Loucy (cell line): Measurements from ENCODE around the gene SLC22A23.

Experiments
- H2AFZ ChIP-seq: fragments of 200-600 bp; sonication (generic); 2 replicates; pipeline ENCODE4 v1.6.0; 2016; ENCODE audit warnings: antibody characterized with exemption, mild to moderate bottlenecking, low read length, moderate library complexity
- H3F3A ChIP-seq: fragments of 200-600 bp; 2 replicates; pipeline ENCODE4 v1.6.0; 2016; ENCODE audit warnings: antibody characterized with exemption, low read depth, mild to moderate bottlenecking
- H3K27me3 ChIP-seq: fragments of 200-600 bp; sonication (generic); 2 replicates; pipeline ENCODE4 v1.6.1; 2014; ENCODE audit warnings: low read length, mild to moderate bottlenecking; ENCODE audit not compliant: insufficient read depth, poor library complexity, severe bottlenecking
- H3K36me3 ChIP-seq: fragments of 200-600 bp; sonication (generic); 2 replicates; pipeline ENCODE4 v1.6.1; 2016; ENCODE audit warnings: low read length; ENCODE audit not compliant: insufficient read depth
- H3K4me1 ChIP-seq: fragments of 200-600 bp; sonication (generic); 2 replicates; pipeline ENCODE4 v1.5.1; 2014; ENCODE audit warnings: low read length, mild to moderate bottlenecking; ENCODE audit not compliant: insufficient read depth, poor library complexity, severe bottlenecking
- H3K4me2 ChIP-seq: fragments of 200-600 bp; sonication (generic); 2 replicates; pipeline ENCODE4 v1.6.0; 2014; ENCODE audit warnings: antibody characterized with exemption, low read length, low read depth, mild to moderate bottlenecking; ENCODE audit not compliant: poor library complexity, severe bottlenecking
- H3K4me3 ChIP-seq: fragments of 200-600 bp; sonication (generic); 2 replicates; pipeline ENCODE4 v1.5.1; 2014; ENCODE audit warnings: low read length, mild to moderate bottlenecking, mixed read lengths; ENCODE audit not compliant: poor library complexity, severe bottlenecking
- H3K79me2 ChIP-seq: fragments of 200-600 bp; sonication (generic); 2 replicates; pipeline ENCODE4 v1.6.1; 2014; ENCODE audit warnings: low read length; ENCODE audit not compliant: insufficient read depth
- H3K9ac ChIP-seq: fragments of 200-600 bp; sonication (generic); 2 replicates; pipeline ENCODE4 v1.6.0; 2014; ENCODE audit warnings: mild to moderate bottlenecking, low read depth, low read length, moderate library complexity; ENCODE audit not compliant: poor library complexity, severe bottlenecking
- H3K9me2 ChIP-seq: fragments of 200-600 bp; sonication (generic); replicated peaks from 2 replicates; pipeline ENCODE4 v1.6.1; 2016; ENCODE audit warnings: low read depth, low read length, mixed read lengths
- H3K9me3 ChIP-seq: fragments of 200-600 bp; sonication (generic); 2 replicates; pipeline ENCODE4 v1.6.1; 2014; ENCODE audit warnings: mild to moderate bottlenecking, antibody characterized with exemption, low read length, low read depth; ENCODE audit not compliant: insufficient read depth
- H4K20me1 ChIP-seq: fragments of 200-600 bp; sonication (generic); 2 replicates; pipeline ENCODE4 v1.6.0; 2014; ENCODE audit warnings: antibody characterized with exemption, low read length, mild to moderate bottlenecking; ENCODE audit not compliant: insufficient read depth, poor library complexity, severe bottlenecking
- CTCF ChIP-seq: fragments of 200-600 bp; sonication (generic); conservative IDR thresholded peaks from 2 replicates; pipeline ENCODE4 v1.5.1; 2014; ENCODE audit warnings: mild to moderate bottlenecking, antibody characterized with exemption, low read length
- EZH2phosphoT487 ChIP-seq: fragments of 200-600 bp; IDR thresholded peaks from 2 replicates; pipeline ENCODE4 v1.6.1; 2018; ENCODE audit warnings: antibody characterized with exemption, mild to moderate bottlenecking, moderate library complexity, borderline replicate concordance

SLC22A23 gene

DNA sequence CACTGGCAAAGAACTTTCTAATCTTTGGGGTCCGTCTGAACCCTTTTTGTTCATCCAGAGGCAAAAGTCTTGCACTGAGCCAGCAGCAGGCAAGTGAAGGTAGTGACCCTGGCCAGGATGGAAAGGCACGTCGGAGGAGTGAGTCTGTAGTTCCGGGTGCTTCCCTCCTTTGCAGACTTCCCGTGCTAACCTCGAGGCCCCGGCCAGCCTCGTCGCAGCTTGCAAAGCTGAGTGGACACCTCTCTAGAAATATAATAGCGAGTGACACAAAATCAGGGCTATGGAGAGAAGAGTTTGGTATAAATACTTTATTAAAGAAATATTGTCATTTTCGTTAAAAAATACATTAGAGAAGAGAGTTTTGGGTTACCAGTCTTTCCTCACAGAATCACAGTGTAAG is 188.2 kb downstream of the SLC22A23 start:
- H3F3A ChIP-seq, result no peaks in the 10 kb centered on the region

GRCh38 chr6:3267162-3267561 is 189.7 kb downstream of the SLC22A23 start:
- Histone ChIP-seq H3K4me2 (no peak overlapping the region), H3K9me3 (no peaks in the 10 kb centered on the region), H4K20me1 (peaks cover 14% of the 10 kb centered on the region), H3K79me2 (peaks cover 65% of the 10 kb centered on the region), H3K4me3 (no peak overlapping the region), H3K9me2 (no peaks in the 10 kb centered on the region), H3K36me3 (peaks cover 46% of the 10 kb centered on the region; the same call in 1 of the 2 replicates), H3F3A (no peaks in the 10 kb centered on the region), H2AFZ (no peak overlapping the region), H3K9ac (no peak overlapping the region), H3K27me3 (no peaks in the 10 kb centered on the region), H3K4me1 (peaks cover 23% of the 10 kb centered on the region)
- TF ChIP-seq EZH2phosphoT487, result no peak
- TF ChIP-seq CTCF, result no peak

More for the DNA sequence above, 188.2 kb downstream of the SLC22A23 start:
- TF ChIP-seq CTCF (no peak), EZH2phosphoT487 (no peak)
- Histone ChIP-seq H3K4me2 (no peak overlapping the region), H3K9me2 (no peaks in the 10 kb centered on the region), H3K4me3 (no peak overlapping the region), H3K27me3 (no peaks in the 10 kb centered on the region), H3K79me2 (peaks cover 51% of the 10 kb centered on the region), H3K36me3 (peaks cover 52% of the 10 kb centered on the region; the same call in 1 of the 2 replicates), H2AFZ (no peak overlapping the region), H4K20me1 (peaks cover 2% of the 10 kb centered on the region), H3K9ac (no peak overlapping the region), H3K4me1 (peaks cover 11% of the 10 kb centered on the region), H3K9me3 (no peaks in the 10 kb centered on the region)

DNA sequence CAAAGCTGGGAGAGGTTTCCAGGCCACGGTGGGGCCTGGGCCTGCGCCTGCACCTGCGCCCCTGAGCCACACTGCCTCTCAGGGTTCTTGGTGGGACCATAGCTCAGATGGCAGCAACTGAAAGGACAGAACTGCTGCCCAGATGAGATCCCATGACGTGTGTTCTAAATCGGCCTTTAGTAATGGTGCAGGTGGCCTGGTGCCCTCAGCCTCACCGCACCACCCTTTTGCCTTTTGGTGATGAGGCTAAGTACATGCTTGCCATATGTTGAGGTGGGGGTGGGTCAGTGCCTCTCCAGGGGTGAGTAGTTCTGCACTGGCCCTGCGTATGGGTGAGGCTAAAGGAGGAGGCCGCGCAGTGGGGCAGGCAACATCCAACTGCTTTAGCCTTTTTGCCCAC is 190.7 kb downstream of the SLC22A23 start:
- Histone ChIP-seq H3K9ac (no peak overlapping the region), H3K27me3 (no peaks in the 10 kb centered on the region), H3K4me1 (peaks cover 32% of the 10 kb centered on the region), H3K4me3 (no peak overlapping the region), H4K20me1 (peaks cover 24% of the 10 kb centered on the region), H3K4me2 (no peak overlapping the region), H3F3A (no peaks in the 10 kb centered on the region), H3K79me2 (peaks cover 75% of the 10 kb centered on the region), H3K36me3 (peaks cover 36% of the 10 kb centered on the region; the same call in 1 of the 2 replicates), H2AFZ (no peak overlapping the region), H3K9me3 (no peaks in the 10 kb centered on the region), H3K9me2 (no peaks in the 10 kb centered on the region)
- TF ChIP-seq CTCF (no peak), EZH2phosphoT487 (no peak)
